IMR-90 (cell line): Measurements from ENCODE around the gene SUGP2. TPM values are rescaled to one million over a fixed set of nuclear protein-coding genes. Genes with fewer than 3 reads are reported as not detected.

Experiments
- ATAC-seq: fragments of 200-7000 bp; cut with Tn5 transposase; 2 replicates; pipeline ENCODE4 v1.9.1; 2020; ENCODE audit warnings: low read depth, mild to moderate bottlenecking, moderate library complexity
- BruUV-seq: library from RNA; stranded (reverse); fragments of 400-500 nt; replicated peaks from 2 replicates; lab custom pipeline; 2021; lab: Mats Ljungman, UMichigan
- CTCF ChIA-PET: fragments of 300-600 bp; formaldehyde crosslinking; extraction: SDS; loops from one replicate; lab custom pipeline; 2021; ENCODE audit warnings: antibody characterized with exemption; lab: Yijun Ruan, JAX
- POLR2A ChIA-PET: fragments of 300-600 bp; sonication (Branson Sonifier 250); formaldehyde crosslinking; loops from one replicate; lab custom pipeline; 2022; ENCODE audit warnings: antibody characterized with exemption; ENCODE audit not compliant: unreplicated experiment; lab: Charles Lee
- DNase-seq: peaks from one replicate; pipeline ENCODE4 v3.0.0; 2013
- H2AFZ ChIP-seq: replicated peaks from 2 replicates; pipeline ENCODE3; 2013; ENCODE audit warnings: low read length, mild to moderate bottlenecking; ENCODE audit not compliant: poor library complexity
- H2AK5ac ChIP-seq: 2 replicates; pipeline ENCODE4 v1.6.1; 2013; ENCODE audit warnings: low read depth, low read length, inconsistent platforms
- H2AK9ac ChIP-seq: replicated peaks from 2 replicates; pipeline ENCODE3; 2013; ENCODE audit warnings: mild to moderate bottlenecking, low read depth, low read length, moderate library complexity; ENCODE audit not compliant: poor library complexity
- H2BK120ac ChIP-seq: 2 replicates; pipeline ENCODE4 v1.6.1; 2013; ENCODE audit warnings: low read depth, low read length, inconsistent platforms
- H2BK15ac ChIP-seq: 3 replicates; pipeline ENCODE4 v1.6.1; 2013; ENCODE audit warnings: low read depth, low read length, inconsistent platforms
- H2BK20ac ChIP-seq: 2 replicates; pipeline ENCODE4 v1.6.1; 2013; ENCODE audit warnings: low read depth, mild to moderate bottlenecking, inconsistent platforms, low read length, moderate library complexity
- H2BK5ac ChIP-seq: 2 replicates; pipeline ENCODE4 v1.6.1; 2013; ENCODE audit warnings: mild to moderate bottlenecking, low read depth, low read length, inconsistent platforms; ENCODE audit not compliant: poor library complexity, severe bottlenecking
- H3K14ac ChIP-seq: replicated peaks from 2 replicates; pipeline ENCODE4 v1.6.1; 2013; ENCODE audit warnings: low read depth, low read length, inconsistent platforms
- H3K18ac ChIP-seq: 2 replicates; pipeline ENCODE4 v1.6.1; 2013; ENCODE audit warnings: low read depth, low read length, control low read depth
- H3K23ac ChIP-seq: 2 replicates; pipeline ENCODE4 v1.6.1; 2013; ENCODE audit warnings: low read depth, low read length, inconsistent platforms
- H3K27ac ChIP-seq: 2 replicates; pipeline ENCODE4 v1.5.1; 2013; ENCODE audit warnings: mild to moderate bottlenecking, control low read depth, low read length; ENCODE audit not compliant: insufficient read depth
- H3K27me3 ChIP-seq: 2 replicates; pipeline ENCODE4 v1.6.1; 2013; ENCODE audit warnings: low read length; ENCODE audit not compliant: control insufficient read depth, insufficient read depth
- H3K36me3 ChIP-seq: 2 replicates; pipeline ENCODE4 v1.6.1; 2013; ENCODE audit warnings: low read length, mixed read lengths; ENCODE audit not compliant: control insufficient read depth, insufficient read depth
- H3K4ac ChIP-seq: 2 replicates; pipeline ENCODE4 v1.6.1; 2013; ENCODE audit warnings: low read depth, low read length, inconsistent platforms
- H3K4me1 ChIP-seq: 2 replicates; pipeline ENCODE4 v1.6.1; 2013; ENCODE audit warnings: low read length, mixed read lengths; ENCODE audit not compliant: control insufficient read depth, insufficient read depth
- H3K4me2 ChIP-seq: 2 replicates; pipeline ENCODE4 v1.6.1; 2013; ENCODE audit warnings: low read depth, mild to moderate bottlenecking, control low read depth, low read length, moderate library complexity
- H3K4me3 ChIP-seq: 2 replicates; pipeline ENCODE4 v1.5.1; 2013; ENCODE audit warnings: low read depth, mild to moderate bottlenecking, control low read depth, low read length, moderate library complexity; ENCODE audit not compliant: insufficient read depth
- H3K56ac ChIP-seq: 2 replicates; pipeline ENCODE4 v1.6.1; 2013; ENCODE audit warnings: low read length, inconsistent platforms; ENCODE audit not compliant: insufficient read depth; ENCODE audit errors: extremely low read depth
- H3K79me1 ChIP-seq, 2 experiments: 2 replicates each; pipeline ENCODE4 v1.6.1; 2013; ENCODE audit warnings: low read length in 2 of 2, inconsistent platforms in 1 of 2, low read depth in 1 of 2
- H3K9ac ChIP-seq: 2 replicates; pipeline ENCODE4 v1.6.1; 2013; ENCODE audit warnings: low read depth, low read length, control low read depth
- H3K9me1 ChIP-seq: 2 replicates; pipeline ENCODE4 v1.6.1; 2013; ENCODE audit warnings: low read length, inconsistent platforms; ENCODE audit not compliant: insufficient read depth
- H3K9me3 ChIP-seq: 2 replicates; pipeline ENCODE4 v1.6.1; 2013; ENCODE audit warnings: low read length; ENCODE audit not compliant: control insufficient read depth, insufficient read depth
- H4K20me1 ChIP-seq: 2 replicates; pipeline ENCODE4 v1.6.1; 2013; ENCODE audit warnings: low read length, inconsistent platforms; ENCODE audit not compliant: insufficient read depth
- H4K5ac ChIP-seq: 2 replicates; pipeline ENCODE4 v1.6.1; 2013; ENCODE audit warnings: mild to moderate bottlenecking, low read depth, low read length, control low read depth
- H4K8ac ChIP-seq, 2 experiments: 2 replicates each; pipeline ENCODE4 v1.6.1; 2013; ENCODE audit warnings: low read depth in 2 of 2, low read length in 2 of 2, control low read depth in 1 of 2, inconsistent platforms in 1 of 2
- H4K91ac ChIP-seq: 2 replicates; pipeline ENCODE4 v1.6.1; 2013; ENCODE audit warnings: low read depth, low read length, inconsistent platforms; ENCODE audit not compliant: insufficient read depth
- BHLHE40 ChIP-seq: fragments of 150-350 bp; IDR thresholded peaks from 2 replicates; pipeline ENCODE4 v1.6.1; 2016; ENCODE audit warnings: mild to moderate bottlenecking, low read depth, low read length
- CEBPB ChIP-seq: IDR thresholded peaks from 2 replicates; pipeline ENCODE4 v1.6.1; 2012; ENCODE audit warnings: low read depth, low read length, improper control_type of control experiment
- CHD1 ChIP-seq: IDR thresholded peaks from 2 replicates; pipeline ENCODE4 v1.6.1; 2012; ENCODE audit warnings: low read depth, low read length, improper control_type of control experiment
- FOS ChIP-seq: fragments of 150-350 bp; IDR thresholded peaks from 2 replicates; pipeline ENCODE4 v1.6.1; 2016; ENCODE audit warnings: low read depth, low read length
- MAFK ChIP-seq: IDR thresholded peaks from 2 replicates; pipeline ENCODE4 v1.6.1; 2012; ENCODE audit warnings: low read depth, low read length, improper control_type of control experiment
- MAZ ChIP-seq: IDR thresholded peaks from 2 replicates; pipeline ENCODE4 v1.6.1; 2012; ENCODE audit warnings: low read depth, mild to moderate bottlenecking, low read length, improper control_type of control experiment, moderate library complexity, borderline replicate concordance
- MXI1 ChIP-seq: IDR thresholded peaks from 2 replicates; pipeline ENCODE4 v1.6.1; 2012; ENCODE audit warnings: low read depth, mild to moderate bottlenecking, low read length, moderate library complexity, borderline replicate concordance
- NFE2L2 ChIP-seq: fragments of 150-350 bp; IDR thresholded peaks from 2 replicates; pipeline ENCODE4 v1.6.1; 2016; ENCODE audit warnings: low read depth, mild to moderate bottlenecking, low read length
- POLR2A ChIP-seq: IDR thresholded peaks from 2 replicates; pipeline ENCODE4 v1.6.1; 2012; ENCODE audit warnings: mild to moderate bottlenecking, low read depth, low read length
- RCOR1 ChIP-seq: IDR thresholded peaks from 2 replicates; pipeline ENCODE4 v1.6.1; 2012; ENCODE audit warnings: mild to moderate bottlenecking, low read length, improper control_type of control experiment; ENCODE audit not compliant: insufficient replicate concordance
- RFX5 ChIP-seq: IDR thresholded peaks from 2 replicates; pipeline ENCODE4 v1.8.0; 2012; ENCODE audit warnings: low read depth, mild to moderate bottlenecking, low read length, moderate library complexity
- SMC3 ChIP-seq: fragments of 150-350 bp; IDR thresholded peaks from 2 replicates; pipeline ENCODE4 v1.6.1; 2016; ENCODE audit warnings: low read depth, mild to moderate bottlenecking, antibody characterized with exemption, low read length, moderate library complexity
- WGBS, 2 experiments: methylation state at CpG; one replicate each; pipeline versions ENCODE4 v1.1.5 to v1.1.7; 2013; ENCODE audit warnings: missing lambda C conversion rate in 2 of 2; ENCODE audit not compliant: insufficient read length in 1 of 2; ENCODE audit errors: extremely low coverage in 2 of 2; 5-methylcytosine and 5-hydroxymethylcytosine counted together
- dilution Hi-C: fragments of 300-500 bp; cut with HindIII; formaldehyde crosslinking; loops from one replicate; pipeline ENCODE4 v1.14.3; 2018; ENCODE audit warnings: low sequenced_read_pairs; ENCODE audit not compliant: unreplicated experiment
- in situ Hi-C: fragments of 300-500 bp; cut with MboI; formaldehyde crosslinking; loops from 3 replicates; pipeline ENCODE4 v1.14.3; 2019; ENCODE audit warnings: low sequenced_read_pairs, inconsistent platforms, mixed read lengths
- intact Hi-C: fragments of 100-400 bp; cut with micrococcal nuclease; formaldehyde crosslinking; loops from 2 replicates; pipeline ENCODE4 v1.10.0; 2022
- polyA plus RNA-seq, 3 experiments: library from polyadenylated mRNA; depleted of rRNA; stranded (reverse); fragments of >200 nt; gene quantifications; 2 replicates each; pipeline ENCODE4 v1.2.3, GENCODE V29; 2012; ENCODE audit warnings: low replicate concordance in 1 of 3
- total RNA-seq: library from RNA; depleted of rRNA; stranded (reverse); fragments of >200 nt; gene quantifications from 2 replicates; pipeline ENCODE4 v1.2.3, GENCODE V29; 2012
- TF ChIP-seq, protein P1 (sequence below): fragments of 150-350 bp; IDR thresholded peaks from 2 replicates; pipeline ENCODE4 v1.6.1; 2017; ENCODE audit warnings: mild to moderate bottlenecking, antibody characterized with exemption, low read length, low read depth
- TF ChIP-seq, protein P2 (sequence below): fragments of 150-350 bp; IDR thresholded peaks from 2 replicates; pipeline ENCODE4 v1.6.1; 2016; ENCODE audit warnings: low read depth, mild to moderate bottlenecking, low read length, moderate library complexity, borderline replicate concordance

Gene SUGP2
- total and polyA plus RNA-seq, 2 of the 4 experiments (the other 2 are of a cell fraction) = 25.8 to 69.2 TPM

GRCh38 chr19:19056636-19057275, 23.4 kb upstream of the SUGP2 start:
- H3K23ac ChIP-seq = no peak overlapping the region
- H2AK9ac ChIP-seq = no peak overlapping the region
- peaks cover 0 to 7% of the 10 kb centered on the region in 2 experiments; a peak in 1 of 4 replicates for H3K79me1 ChIP-seq
- no peak overlapping the region for H3K14ac ChIP-seq
- H3K4me2 ChIP-seq = no peak overlapping the region
- H3K9me3 ChIP-seq = no peaks in the 10 kb centered on the region
- peaks cover 3% of the 10 kb centered on the region for H3K9me1 ChIP-seq
- no peak for ATAC-seq
- H2BK5ac ChIP-seq = no peak overlapping the region
- no peak for DNase-seq
- no peak overlapping the region for H2BK15ac ChIP-seq
- H2AK5ac ChIP-seq = no peak overlapping the region
- ChIA-PET POLR2A (no interaction called here), CTCF (no interaction called here)
- 100% methylated on average over 1 of the region's 9 CpGs; no CpG with 5 or more reads in 1 of the 2 experiments for WGBS, 2 experiments
- no peak overlapping the region for H2AFZ ChIP-seq
- no peak overlapping the region for H3K4me3 ChIP-seq
- no peaks in the 10 kb centered on the region; the same call in 1 of the 2 replicates for H4K20me1 ChIP-seq
- intact Hi-C loops (no loop called here), dilution Hi-C loops (no loop called here), in situ Hi-C loops (no loop called here)
- BruUV-seq = no TSS peak
- no peak overlapping the region for H3K9ac ChIP-seq
- no peak overlapping the region for H3K27ac ChIP-seq
- H2BK20ac ChIP-seq = no peak overlapping the region
- no peak overlapping the region for H3K56ac ChIP-seq
- no peak overlapping the region for H4K5ac ChIP-seq
- H3K4me1 ChIP-seq = no peaks in the 10 kb centered on the region; the same call in 1 of the 2 replicates
- TF ChIP-seq, protein P1, sequence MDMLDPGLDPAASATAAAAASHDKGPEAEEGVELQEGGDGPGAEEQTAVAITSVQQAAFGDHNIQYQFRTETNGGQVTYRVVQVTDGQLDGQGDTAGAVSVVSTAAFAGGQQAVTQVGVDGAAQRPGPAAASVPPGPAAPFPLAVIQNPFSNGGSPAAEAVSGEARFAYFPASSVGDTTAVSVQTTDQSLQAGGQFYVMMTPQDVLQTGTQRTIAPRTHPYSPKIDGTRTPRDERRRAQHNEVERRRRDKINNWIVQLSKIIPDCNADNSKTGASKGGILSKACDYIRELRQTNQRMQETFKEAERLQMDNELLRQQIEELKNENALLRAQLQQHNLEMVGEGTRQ = no peak
- TF ChIP-seq MXI1 = no peak
- TF ChIP-seq BHLHE40 = no peak
- no peak for TF ChIP-seq SMC3
- TF ChIP-seq MAZ = no peak
- TF ChIP-seq FOS = no peak
- TF ChIP-seq, protein P2, sequence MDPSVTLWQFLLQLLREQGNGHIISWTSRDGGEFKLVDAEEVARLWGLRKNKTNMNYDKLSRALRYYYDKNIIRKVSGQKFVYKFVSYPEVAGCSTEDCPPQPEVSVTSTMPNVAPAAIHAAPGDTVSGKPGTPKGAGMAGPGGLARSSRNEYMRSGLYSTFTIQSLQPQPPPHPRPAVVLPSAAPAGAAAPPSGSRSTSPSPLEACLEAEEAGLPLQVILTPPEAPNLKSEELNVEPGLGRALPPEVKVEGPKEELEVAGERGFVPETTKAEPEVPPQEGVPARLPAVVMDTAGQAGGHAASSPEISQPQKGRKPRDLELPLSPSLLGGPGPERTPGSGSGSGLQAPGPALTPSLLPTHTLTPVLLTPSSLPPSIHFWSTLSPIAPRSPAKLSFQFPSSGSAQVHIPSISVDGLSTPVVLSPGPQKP = no peak
- no peak for TF ChIP-seq POLR2A
- TF ChIP-seq CHD1 = no peak
- TF ChIP-seq RCOR1 = no peak
- no peak for TF ChIP-seq NFE2L2
- no peak for TF ChIP-seq RFX5
- no peak for TF ChIP-seq CEBPB
- TF ChIP-seq MAFK = no peak
- no peak overlapping the region for H3K4ac ChIP-seq
- no peak overlapping the region for H2BK120ac ChIP-seq
- H3K27me3 ChIP-seq = no peaks in the 10 kb centered on the region
- H3K36me3 ChIP-seq = peaks cover 53% of the 10 kb centered on the region
- H4K8ac ChIP-seq = no peak overlapping the region
- H4K91ac ChIP-seq = no peak overlapping the region
- no peak overlapping the region for H3K18ac ChIP-seq
